Astrocyte (in vitro differentiated cells and primary cell): ENCODE measurements around the gene LOXHD1. TPM values are rescaled to one million over a fixed set of nuclear protein-coding genes. Genes with fewer than 3 reads are reported as not detected.

Experiments used
- DNase-seq: peaks from one replicate; pipeline ENCODE4 v3.0.0-alpha.2; 2010; ENCODE audit warnings: low read depth
- FAIRE-seq: peaks from 2 replicates; lab custom pipeline; 2011; peaks lifted over from hg19 to GRCh38; lab: Jason Lieb, UNC
- H2AFZ ChIP-seq: 2 replicates; pipeline ENCODE4 v1.6.0; 2012; ENCODE audit warnings: low read depth, low read length, inconsistent platforms
- H3K27ac ChIP-seq: 2 replicates; pipeline ENCODE4 v1.5.1; 2011; ENCODE audit warnings: low read depth, low read length, inconsistent platforms
- H3K27me3 ChIP-seq: 2 replicates; pipeline ENCODE4 v1.6.0; 2011; ENCODE audit warnings: low read length, inconsistent platforms; ENCODE audit not compliant: insufficient read depth
- H3K36me3 ChIP-seq: 2 replicates; pipeline ENCODE4 v1.5.1; 2011; ENCODE audit warnings: low read length, inconsistent platforms; ENCODE audit not compliant: insufficient read depth
- H3K4me1 ChIP-seq: 2 replicates; pipeline ENCODE4 v1.5.1; 2011; ENCODE audit warnings: low read length, inconsistent platforms; ENCODE audit not compliant: insufficient read depth
- H3K4me2 ChIP-seq: 2 replicates; pipeline ENCODE4 v1.6.0; 2012; ENCODE audit warnings: low read length, inconsistent platforms
- H3K4me3 ChIP-seq: 2 replicates; pipeline ENCODE4 v1.5.1; 2011; ENCODE audit warnings: low read depth, mild to moderate bottlenecking, low read length, inconsistent platforms; ENCODE audit not compliant: insufficient read depth
- H3K79me2 ChIP-seq: 2 replicates; pipeline ENCODE4 v1.6.0; 2012; ENCODE audit warnings: mild to moderate bottlenecking, low read length, inconsistent platforms; ENCODE audit not compliant: insufficient read depth
- H3K9ac ChIP-seq: 2 replicates; pipeline ENCODE4 v1.6.0; 2012; ENCODE audit warnings: mild to moderate bottlenecking, low read length, inconsistent platforms
- H3K9me3 ChIP-seq: 2 replicates; pipeline ENCODE4 v1.5.1; 2012; ENCODE audit warnings: low read depth, mild to moderate bottlenecking, low read length, inconsistent platforms; ENCODE audit not compliant: insufficient read depth
- H4K20me1 ChIP-seq: 2 replicates; pipeline ENCODE4 v1.6.0; 2012; ENCODE audit warnings: low read length, inconsistent platforms; ENCODE audit not compliant: insufficient read depth
- H3K27ac Mint-ChIP-seq: one replicate; pipeline ENCODE4 v1.8.0; 2021; ENCODE audit warnings: mild to moderate bottlenecking, mixed read lengths; ENCODE audit not compliant: unreplicated experiment
- H3K27me3 Mint-ChIP-seq: one replicate; pipeline ENCODE4 v1.8.0; 2021; ENCODE audit warnings: low read depth, mixed read lengths; ENCODE audit not compliant: unreplicated experiment
- H3K36me3 Mint-ChIP-seq: one replicate; pipeline ENCODE4 v1.8.0; 2021; ENCODE audit warnings: low read depth, mixed read lengths; ENCODE audit not compliant: unreplicated experiment
- H3K4me1 Mint-ChIP-seq: one replicate; pipeline ENCODE4 v1.8.0; 2021; ENCODE audit warnings: low read depth, mixed read lengths; ENCODE audit not compliant: unreplicated experiment
- H3K4me3 Mint-ChIP-seq: one replicate; pipeline ENCODE4 v1.8.0; 2021; ENCODE audit warnings: mild to moderate bottlenecking, moderate library complexity, mixed read lengths; ENCODE audit not compliant: unreplicated experiment
- H3K9me3 Mint-ChIP-seq: one replicate; pipeline ENCODE4 v1.8.0; 2021; ENCODE audit warnings: mild to moderate bottlenecking, mixed read lengths; ENCODE audit not compliant: unreplicated experiment
- CTCF ChIP-seq: IDR thresholded peaks from 2 replicates; pipeline ENCODE4 v1.5.1; 2011; ENCODE audit warnings: low read depth, mild to moderate bottlenecking, inconsistent platforms, low read length, moderate library complexity; ENCODE audit not compliant: insufficient read depth
- EZH2 ChIP-seq: IDR thresholded peaks from 2 replicates; pipeline ENCODE4 v1.6.1; 2012; ENCODE audit warnings: mild to moderate bottlenecking, low read length, inconsistent platforms; ENCODE audit not compliant: insufficient read depth
- total RNA-seq: library from RNA; stranded (reverse); gene quantifications from 2 replicates; pipeline ENCODE4 v1.2.1, GENCODE V29; 2021

Gene LOXHD1
- total RNA-seq, 1 donor from 2014 or later, result not detected

- peaks cover 28% of the 10 kb centered on the region for H3K27me3 Mint-ChIP-seq
- no peak for FAIRE-seq
- H3K27me3 ChIP-seq, result peaks cover 6% of the 10 kb centered on the region
- H3K9me3 Mint-ChIP-seq, result peaks cover 2% of the 10 kb centered on the region
- no peaks in the 10 kb centered on the region for H3K36me3 Mint-ChIP-seq
- no peaks in the 10 kb centered on the region for H3K36me3 ChIP-seq
- no peak overlapping the region for H3K4me2 ChIP-seq
- no peak overlapping the region for H3K27ac ChIP-seq
- H3K4me1 Mint-ChIP-seq, result peaks cover 2% of the 10 kb centered on the region
- no peak overlapping the region for H3K4me3 ChIP-seq
- TF ChIP-seq EZH2 (no peak), CTCF (no peak)
- no peaks in the 10 kb centered on the region for H3K4me1 ChIP-seq
- DNase-seq, result no peak
- no peaks in the 10 kb centered on the region for H3K79me2 ChIP-seq
- H3K4me3 Mint-ChIP-seq, result no peak overlapping the region
- H3K9me3 ChIP-seq, result no peaks in the 10 kb centered on the region
- H4K20me1 ChIP-seq, result no peaks in the 10 kb centered on the region
- H3K9ac ChIP-seq, result no peak overlapping the region
- no peak overlapping the region for H3K27ac Mint-ChIP-seq
- H2AFZ ChIP-seq, result no peak overlapping the region
Measured at GRCh38 chr18:46480226-46480625, 176.8 kb downstream of the LOXHD1 start.

GRCh38 chr18:46478796-46479195, 178.2 kb downstream of the LOXHD1 start:
- Histone ChIP-seq H4K20me1 (no peaks in the 10 kb centered on the region), H3K4me2 (no peak overlapping the region), H3K27ac (no peak overlapping the region), H3K36me3 (no peaks in the 10 kb centered on the region), H3K4me3 (no peak overlapping the region), H3K79me2 (no peaks in the 10 kb centered on the region), H3K9ac (no peak overlapping the region), H2AFZ (no peak overlapping the region), H3K4me1 (no peaks in the 10 kb centered on the region), H3K27me3 (peaks cover 6% of the 10 kb centered on the region), H3K9me3 (no peaks in the 10 kb centered on the region)
- DNase-seq, result no peak
- FAIRE-seq, result no peak
- no peak overlapping the region for H3K4me3 Mint-ChIP-seq
- no peak for TF ChIP-seq CTCF
- no peak for TF ChIP-seq EZH2
- peaks cover 2% of the 10 kb centered on the region for H3K4me1 Mint-ChIP-seq
- no peaks in the 10 kb centered on the region for H3K36me3 Mint-ChIP-seq
- peaks cover 27% of the 10 kb centered on the region for H3K27me3 Mint-ChIP-seq
- H3K27ac Mint-ChIP-seq, result no peak overlapping the region
- peaks cover 2% of the 10 kb centered on the region for H3K9me3 Mint-ChIP-seq

- TF ChIP-seq CTCF (no peak), EZH2 (no peak)
- no peak overlapping the region for H3K27ac ChIP-seq
- Mint-ChIP-seq H3K4me1 (peaks cover 2% of the 10 kb centered on the region), H3K27ac (no peak overlapping the region), H3K27me3 (peaks cover 32% of the 10 kb centered on the region), H3K4me3 (no peak overlapping the region), H3K36me3 (no peaks in the 10 kb centered on the region), H3K9me3 (peaks cover 2% of the 10 kb centered on the region)
- H3K9ac ChIP-seq, result no peak overlapping the region
- FAIRE-seq (no peak), DNase-seq (no peak)
- no peaks in the 10 kb centered on the region for H3K36me3 ChIP-seq
- no peaks in the 10 kb centered on the region for H4K20me1 ChIP-seq
- no peak overlapping the region for H3K4me3 ChIP-seq
- H3K9me3 ChIP-seq, result no peaks in the 10 kb centered on the region
- peaks cover 6% of the 10 kb centered on the region for H3K27me3 ChIP-seq
- H3K4me2 ChIP-seq, result no peak overlapping the region
- no peaks in the 10 kb centered on the region for H3K79me2 ChIP-seq
- H3K4me1 ChIP-seq, result no peaks in the 10 kb centered on the region
- H2AFZ ChIP-seq, result no peak overlapping the region
Measured at GRCh38 chr18:46477425-46478011, 179.5 kb downstream of the LOXHD1 start.
